Embryonic facial prominence (tissue), 1 donor: ENCODE data around the gene RPL29.

Experiments used
- DNase-seq: peaks from one replicate; pipeline ENCODE4 v3.0.0-alpha.2; 2016; ENCODE audit errors: extremely low spot score

Gene RPL29

GRCh38 chr3:51966016-51966415 lies 29.7 kb downstream of the RPL29 start:
- DNase-seq, result no peak

- DNase-seq, result no peak
Measured at GRCh38 chr3:51964521-51964920, 31.2 kb downstream of the RPL29 start.

- no peak for DNase-seq
Measured at GRCh38 chr3:51963951-51964451, 31.7 kb downstream of the RPL29 start.

- no peak for DNase-seq
Measured at GRCh38 chr3:51962854-51963530, 32.7 kb downstream of the RPL29 start.

GRCh38 chr3:51961602-51962569 lies 33.8 kb downstream of the RPL29 start:
- no peak for DNase-seq

- DNase-seq, result no peak
Measured at GRCh38 chr3:51961011-51961410, 34.7 kb downstream of the RPL29 start.

GRCh38 chr3:51960386-51960785 lies 35.3 kb downstream of the RPL29 start:
- no peak for DNase-seq

- DNase-seq, result no peak
Measured at GRCh38 chr3:51959651-51960050, 36.0 kb downstream of the RPL29 start.

- no peak for DNase-seq
Measured at GRCh38 chr3:51958603-51959521, 36.8 kb downstream of the RPL29 start.

- DNase-seq, result no peak
Measured at GRCh38 chr3:51957520-51958205, 38.0 kb downstream of the RPL29 start.

- DNase-seq, result no peak
Measured at GRCh38 chr3:51955893-51956770, 39.6 kb downstream of the RPL29 start.

- no peak for DNase-seq
Measured at GRCh38 chr3:51955175-51955892, 40.4 kb downstream of the RPL29 start, which contains the start of gene GPR62. TSS of gene GPR62 (plus strand) at chr3:51955381. CDS start at chr3:51955653, 272 bp downstream.

GRCh38 chr3:51954713-51955112 lies 41.0 kb downstream of the RPL29 start:
- no peak for DNase-seq

- DNase-seq, result no peak
Measured at GRCh38 chr3:51954105-51954504, 41.6 kb downstream of the RPL29 start.

GRCh38 chr3:51953445-51953844 lies 42.2 kb downstream of the RPL29 start:
- DNase-seq, result no peak

GRCh38 chr3:51950899-51951298 lies 44.8 kb downstream of the RPL29 start:
- no peak for DNase-seq

GRCh38 chr3:51949121-51949520 lies 46.6 kb downstream of the RPL29 start:
- no peak for DNase-seq

GRCh38 chr3:51948016-51948580 lies 47.6 kb downstream of the RPL29 start:
- no peak for DNase-seq
